Keratinocyte (primary cell): ENCODE measurements around the gene AUP1. TPM values are rescaled to one million over a fixed set of nuclear protein-coding genes. Genes with fewer than 3 reads are reported as not detected.
A peak's percentile ranks its signal among the peaks of the same experiment; 100 is the strongest.

Experiments used
- DNase-seq: peaks from one replicate; pipeline ENCODE4 v3.0.0-alpha.2; 2011; ENCODE audit warnings: low read depth, missing footprints, low spot score
- FAIRE-seq: peaks from 2 replicates; lab custom pipeline; 2011; peaks lifted over from hg19 to GRCh38; lab: Jason Lieb, UNC
- H2AFZ ChIP-seq: 2 replicates; pipeline ENCODE4 v1.6.0; 2012; ENCODE audit warnings: low read length, control low read depth, inconsistent platforms; ENCODE audit not compliant: control insufficient read depth
- H3K27ac ChIP-seq: 2 replicates; pipeline ENCODE4 v1.5.1; 2011; ENCODE audit warnings: low read length; ENCODE audit not compliant: control insufficient read depth, insufficient read depth
- H3K27me3 ChIP-seq: 3 replicates; pipeline ENCODE4 v1.6.0; 2011; ENCODE audit warnings: low read length; ENCODE audit not compliant: control insufficient read depth, insufficient read depth; ENCODE audit errors: extremely low read depth
- H3K36me3 ChIP-seq, 2 experiments: 2 replicates in 1 of 2; 3 replicates in 1 of 2; pipeline ENCODE4 v1.5.1; 2011; ENCODE audit warnings: low read length in 2 of 2, mild to moderate bottlenecking in 1 of 2; ENCODE audit not compliant: control insufficient read depth in 2 of 2, insufficient read depth in 2 of 2; ENCODE audit errors: extremely low read depth in 1 of 2
- H3K4me1 ChIP-seq: 3 replicates; pipeline ENCODE4 v1.5.1; 2011; ENCODE audit warnings: low read length; ENCODE audit not compliant: control insufficient read depth, insufficient read depth; ENCODE audit errors: extremely low read depth
- H3K4me2 ChIP-seq: 3 replicates; pipeline ENCODE4 v1.6.0; 2011; ENCODE audit warnings: low read depth, low read length; ENCODE audit not compliant: control insufficient read depth, insufficient read depth; ENCODE audit errors: extremely low read depth
- H3K4me3 ChIP-seq, 3 experiments: fragments of 200-600 bp in 1 of 3; sonication (generic) in 1 of 3; 2 replicates in 2 of 3; 3 replicates in 1 of 3; pipeline ENCODE4 v1.5.1; 2011 to 2016; ENCODE audit warnings: low read length in 3 of 3, mild to moderate bottlenecking in 3 of 3, control low read depth in 2 of 3, inconsistent platforms in 1 of 3, low read depth in 1 of 3, mixed read lengths in 1 of 3, mixed run types in 1 of 3, moderate library complexity in 1 of 3; ENCODE audit not compliant: control insufficient read depth in 2 of 3, insufficient read depth in 2 of 3; ENCODE audit errors: extremely low read depth in 1 of 3
- H3K79me2 ChIP-seq: 2 replicates; pipeline ENCODE4 v1.6.0; 2012; ENCODE audit warnings: low read length; ENCODE audit not compliant: control insufficient read depth, insufficient read depth
- H3K9ac ChIP-seq: 3 replicates; pipeline ENCODE4 v1.6.0; 2011; ENCODE audit warnings: low read length; ENCODE audit not compliant: control insufficient read depth, insufficient read depth; ENCODE audit errors: extremely low read depth
- H3K9me1 ChIP-seq: 3 replicates; pipeline ENCODE4 v1.6.0; 2011; ENCODE audit warnings: low read length; ENCODE audit not compliant: control insufficient read depth, insufficient read depth; ENCODE audit errors: extremely low read depth
- H3K9me3 ChIP-seq: 2 replicates; pipeline ENCODE4 v1.5.1; 2012; ENCODE audit warnings: low read depth, low read length; ENCODE audit not compliant: control insufficient read depth
- H4K20me1 ChIP-seq: 3 replicates; pipeline ENCODE4 v1.6.0; 2011; ENCODE audit warnings: low read length; ENCODE audit not compliant: control insufficient read depth, insufficient read depth; ENCODE audit errors: extremely low read depth
- CTCF ChIP-seq, 3 experiments: IDR thresholded peaks in 1 of 3; conservative IDR thresholded peaks in 1 of 3; optimal IDR thresholded peaks in 1 of 3; 2 replicates in 2 of 3; 3 replicates in 1 of 3; pipeline versions ENCODE3 to v1.5.1; 2011; ENCODE audit warnings: low read length in 3 of 3, mild to moderate bottlenecking in 3 of 3, moderate library complexity in 2 of 3, control low read depth in 1 of 3, inconsistent platforms in 1 of 3; ENCODE audit not compliant: insufficient read depth in 2 of 3; ENCODE audit errors: extremely low read depth in 1 of 3
- EZH2 ChIP-seq: IDR thresholded peaks from one replicate; pipeline ENCODE4 v1.6.1; 2012; ENCODE audit warnings: inconsistent platforms, mild to moderate bottlenecking, low read length, moderate library complexity
- dilution Hi-C: fragments of 300-500 bp; cut with MboI; formaldehyde crosslinking; loops from one replicate; pipeline ENCODE4 v1.7.0; 2020; ENCODE audit warnings: low sequenced_read_pairs; ENCODE audit not compliant: extremely low pct_ligation_motif_present
- polyA plus RNA-seq, 5 experiments: library from polyadenylated mRNA; depleted of rRNA in 3 of 5; stranded (reverse) in 3 of 5; stranded (forward) in 1 of 5; unstranded in 1 of 5; fragments of >200 nt; gene quantifications; 1 replicate in 1 of 5; 2 replicates in 3 of 5; 3 replicates in 1 of 5; pipeline versions ENCODE4 v1.2.1 to v1.2.3, GENCODE V29; 2011 to 2012; ENCODE audit warnings: missing spikeins in 2 of 5, low read depth in 1 of 5, low replicate concordance in 1 of 5

The AUP1 gene
- polyA plus RNA-seq, 1 donor (not counting 4 experiments of a cell fraction or from before 2014, with no cell fraction given): 94.9 TPM

GRCh38 chr2:74555610-74556103 is 26.2 kb upstream of the AUP1 start:
- Histone ChIP-seq H3K4me1 (peaks cover 10% of the 10 kb centered on the region), H3K4me2 (no peak overlapping the region), H4K20me1 (no peaks in the 10 kb centered on the region), H3K27me3 (peaks cover 16% of the 10 kb centered on the region), H2AFZ (no peak overlapping the region), H3K36me3 (no peaks in the 10 kb centered on the region), H3K9me1 (no peaks in the 10 kb centered on the region), H3K79me2 (no peaks in the 10 kb centered on the region), H3K4me3 (no peak overlapping the region), H3K9ac (no peak overlapping the region), H3K27ac (no peak overlapping the region), H3K9me3 (no peaks in the 10 kb centered on the region)
- FAIRE-seq (no peak), DNase-seq (no peak)
- TF ChIP-seq CTCF (optimal IDR thresholded peaks at IDR 0.05 in 1 of 3, IDR thresholded peaks at IDR 0.05 in 1 of 3, conservative IDR thresholded peaks at IDR 0.05 in 1 of 3; ENCODE audit: extremely low read depth in 1 of 3, insufficient read depth in 2 of 3, low read length in 3 of 3): no peak
- TF ChIP-seq EZH2: no peak
- dilution Hi-C loops: no loop called here

DNA sequence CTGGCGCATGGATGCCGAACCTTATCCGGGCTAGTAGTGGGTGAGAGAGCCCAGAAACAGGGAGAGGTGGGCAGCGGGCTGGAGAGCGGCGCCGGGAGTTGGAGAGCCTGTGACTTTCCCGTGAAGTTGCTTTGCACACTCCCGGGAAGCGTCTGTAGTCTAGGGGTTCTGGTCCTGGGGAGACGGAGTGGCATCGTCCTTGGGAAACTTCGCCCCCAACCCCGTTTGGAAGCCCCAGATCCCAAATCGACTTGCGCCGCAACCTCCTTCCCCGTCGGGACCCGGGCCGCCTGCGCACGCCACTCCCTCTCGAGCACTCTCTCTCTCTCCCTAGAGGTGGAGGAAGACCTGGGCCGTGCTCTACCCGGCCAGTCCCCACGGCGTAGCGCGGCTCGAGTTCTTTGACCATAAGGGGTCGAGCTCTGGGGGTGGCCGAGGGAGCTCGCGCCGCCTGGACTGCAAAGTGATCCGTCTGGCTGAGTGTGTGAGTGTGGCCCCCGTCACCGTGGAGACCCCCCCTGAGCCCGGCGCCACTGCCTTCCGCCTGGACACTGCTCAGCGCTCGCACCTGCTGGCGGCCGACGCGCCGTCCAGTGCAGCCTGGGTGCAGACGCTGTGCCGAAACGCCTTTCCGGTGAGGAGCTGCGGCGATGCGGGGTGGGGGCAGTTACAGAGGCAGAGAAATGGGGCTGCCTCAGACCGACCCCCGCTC is 25.5 kb upstream of the AUP1 start:
- FAIRE-seq (no peak), DNase-seq (no peak)
- H3K4me2 ChIP-seq: peak overlapping the region; percentile 77

More for the DNA sequence above, 25.5 kb upstream of the AUP1 start:
- H3K9ac ChIP-seq: no peak overlapping the region
- peak overlapping the region; percentile 46 to 56 (median 46) for H3K4me3 ChIP-seq
- H3K9me3 ChIP-seq: no peaks in the 10 kb centered on the region
- peak; percentile 59 for TF ChIP-seq EZH2
- TF ChIP-seq CTCF (optimal IDR thresholded peaks at IDR 0.05 in 1 of 3, IDR thresholded peaks at IDR 0.05 in 1 of 3, conservative IDR thresholded peaks at IDR 0.05 in 1 of 3; ENCODE audit: extremely low read depth in 1 of 3, insufficient read depth in 2 of 3, low read length in 3 of 3): no peak
- no peaks in the 10 kb centered on the region for H3K36me3 ChIP-seq
- peak overlapping the region; percentile 74 for H2AFZ ChIP-seq
- no peaks in the 10 kb centered on the region for H3K9me1 ChIP-seq
- no peak overlapping the region for H3K27ac ChIP-seq
- H3K27me3 ChIP-seq: peaks cover 16% of the 10 kb centered on the region
- no peaks in the 10 kb centered on the region for H4K20me1 ChIP-seq
- peaks cover 3% of the 10 kb centered on the region for H3K4me1 ChIP-seq
- dilution Hi-C loops: no loop called here
- H3K79me2 ChIP-seq: no peaks in the 10 kb centered on the region
